Activated CD8-positive, alpha-beta memory T cell treated with anti-CD3 and anti-CD28 coated beads for 24 hours (primary cell): ENCODE data around the gene BUB1B.

Experiments used
- DNase-seq: peaks from one replicate; pipeline ENCODE4 v3.0.0-alpha.2; 2020

Gene BUB1B

GRCh38 chr15:40183636-40184463 is 23.0 kb downstream of the BUB1B start:
- no peak for DNase-seq

- no peak for DNase-seq
These were observed 29.7 kb downstream of the BUB1B start for GRCh38 chr15:40190591-40190990.

DNA sequence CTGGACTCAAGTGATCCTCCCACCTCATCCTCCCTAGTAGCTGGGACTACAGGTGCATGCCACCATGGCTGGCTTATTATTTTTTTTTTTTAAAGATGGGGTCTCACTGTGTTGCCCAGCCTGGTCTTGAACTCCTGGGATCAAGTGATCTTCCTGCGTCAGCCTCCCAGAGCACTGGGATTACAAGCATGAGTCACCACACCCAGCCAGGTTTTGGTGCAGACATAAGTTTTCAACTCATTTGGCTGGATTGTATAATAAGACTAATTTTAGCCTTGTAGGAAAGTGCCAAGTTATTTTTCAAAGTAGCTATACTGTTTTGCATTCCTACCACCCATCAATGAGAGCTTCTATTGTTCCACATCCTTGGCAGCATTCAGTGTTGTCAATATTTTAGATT is 32.1 kb downstream of the BUB1B start:
- DNase-seq, result no peak

- DNase-seq, result no peak
These were observed 36.6 kb downstream of the BUB1B start for GRCh38 chr15:40197434-40197833.

- no peak for DNase-seq
These were observed 37.7 kb downstream of the BUB1B start for GRCh38 chr15:40198355-40199085.

GRCh38 chr15:40204100-40204499 is 43.2 kb downstream of the BUB1B start:
- DNase-seq, result no peak

GRCh38 chr15:40217166-40217824 is 56.4 kb downstream of the BUB1B start:
- DNase-seq, result no peak

GRCh38 chr15:40219801-40220200 is 58.9 kb downstream of the BUB1B start:
- no peak for DNase-seq

DNA sequence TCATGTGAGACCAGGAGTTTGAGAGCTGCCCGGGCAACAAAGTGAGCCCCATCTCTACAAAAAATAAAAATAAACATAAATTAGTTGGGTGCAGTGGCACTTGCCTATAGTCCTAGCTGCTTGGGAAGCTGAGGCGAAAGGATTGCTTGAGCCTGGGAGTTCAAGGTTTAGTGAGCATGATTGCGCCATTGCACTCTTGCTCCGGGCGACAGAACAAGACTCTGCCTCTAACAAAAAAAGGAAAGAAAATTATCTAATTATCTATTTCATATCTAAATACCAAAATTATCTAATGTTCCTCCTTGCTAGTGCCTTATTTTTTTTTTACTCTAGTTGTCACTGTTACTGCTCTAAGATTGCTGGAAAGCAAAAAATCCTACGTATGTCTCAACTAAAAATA is 61.3 kb downstream of the BUB1B start:
- DNase-seq, result no peak

DNA sequence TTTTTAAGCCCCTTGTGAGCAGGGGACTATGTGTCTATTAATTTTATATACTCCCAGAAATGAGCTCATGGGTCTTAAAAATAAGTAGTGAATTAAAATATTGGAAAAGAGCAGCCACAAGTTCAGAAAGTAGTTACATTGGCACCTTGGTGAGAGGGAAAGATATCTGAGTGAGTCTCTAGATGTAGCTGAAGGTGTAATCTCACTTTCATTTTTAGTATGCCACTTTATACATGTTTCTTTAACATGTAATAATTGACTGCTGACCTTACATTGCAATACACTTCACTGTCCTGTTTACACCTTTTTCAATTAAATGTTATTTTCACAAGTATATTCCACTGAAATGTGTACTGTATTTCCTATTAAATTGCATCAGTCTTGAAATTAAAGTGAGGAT is 65.9 kb downstream of the BUB1B start:
- no peak for DNase-seq

DNA sequence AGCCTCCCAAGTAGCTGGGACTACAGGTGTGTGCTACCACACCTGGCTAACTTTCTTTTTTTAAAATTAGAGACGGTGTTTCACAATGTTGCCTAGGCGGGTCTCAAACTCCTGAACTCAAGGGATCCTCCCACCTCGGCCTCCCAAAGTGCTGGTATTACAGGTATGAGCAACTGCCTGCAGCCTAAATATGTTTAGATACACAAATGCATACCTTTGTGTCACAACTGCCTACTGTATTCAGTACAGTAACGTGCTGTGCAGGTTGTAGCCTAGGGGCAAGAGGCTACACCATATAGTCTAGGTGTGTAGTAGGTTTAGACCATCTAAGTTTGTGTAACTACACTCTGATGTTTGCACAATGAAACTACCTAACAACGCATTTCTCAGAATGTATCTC is 68.4 kb downstream of the BUB1B start:
- no peak for DNase-seq

- DNase-seq, result no peak
These were observed 69.1 kb downstream of the BUB1B start for GRCh38 chr15:40229956-40230355.

DNA sequence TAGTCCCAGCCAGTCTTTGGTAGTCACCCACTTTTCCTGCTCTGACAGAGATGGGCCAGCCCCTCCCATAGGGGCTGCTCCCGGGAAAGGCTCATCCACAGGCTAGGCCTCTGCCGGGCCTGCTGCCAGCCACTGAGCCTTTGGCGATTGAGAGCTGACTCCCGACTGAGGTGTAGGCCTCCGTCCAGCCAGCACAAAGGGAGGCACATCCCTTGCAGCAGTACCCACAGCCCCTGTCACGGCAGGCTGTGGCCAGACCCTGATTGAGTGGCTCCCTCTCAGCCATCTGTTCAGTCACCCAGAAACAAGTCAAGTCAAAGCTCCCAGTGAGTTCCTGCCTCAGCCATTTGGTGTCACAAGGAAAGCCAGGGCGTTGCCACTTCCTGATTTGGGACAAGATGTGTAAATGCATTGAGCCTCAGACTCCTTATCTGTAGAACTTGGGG is 71.8 kb downstream of the BUB1B start:
- DNase-seq, result no peak

DNA sequence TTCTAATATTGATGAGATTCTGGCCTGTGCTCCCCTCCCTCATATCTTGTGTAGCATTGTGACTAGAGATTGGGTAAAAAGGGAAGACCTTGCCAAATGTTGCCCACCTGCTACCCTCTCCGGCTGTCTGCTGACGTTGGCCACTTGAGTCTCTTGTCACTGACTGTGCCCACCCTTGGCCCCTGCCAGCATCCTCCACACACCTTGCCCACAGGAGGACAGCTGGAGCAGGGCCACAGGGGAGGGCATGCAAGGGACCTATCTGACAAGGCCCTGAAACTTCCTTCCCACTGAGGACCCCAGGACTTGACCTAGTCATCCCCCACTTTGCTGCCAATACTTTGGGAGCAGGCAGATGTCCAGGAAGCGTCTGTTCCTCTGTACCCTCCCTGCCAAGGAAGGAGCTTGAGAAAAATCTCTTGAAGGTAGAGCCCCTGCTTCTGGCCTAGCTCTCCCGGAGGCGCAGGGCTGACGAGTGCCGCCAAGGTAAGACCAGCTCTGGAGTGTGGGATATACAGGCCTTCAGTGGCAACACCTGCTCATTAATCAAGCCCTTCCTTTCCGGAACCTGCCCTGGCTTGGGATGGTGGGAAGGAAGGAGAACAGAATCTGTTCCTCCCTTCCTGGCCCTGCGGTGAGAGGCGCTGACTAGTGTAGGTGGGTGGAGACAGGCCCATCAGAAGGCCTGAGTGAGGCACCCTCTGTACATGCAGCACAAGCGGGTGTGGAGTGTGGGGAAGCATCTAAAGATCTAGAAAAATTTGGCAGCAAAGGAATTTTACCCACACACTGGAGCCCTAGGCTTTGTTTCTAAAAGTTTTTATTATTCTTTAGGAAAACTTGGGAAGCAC is 73.1 kb downstream of the BUB1B start:
- no peak for DNase-seq

DNA sequence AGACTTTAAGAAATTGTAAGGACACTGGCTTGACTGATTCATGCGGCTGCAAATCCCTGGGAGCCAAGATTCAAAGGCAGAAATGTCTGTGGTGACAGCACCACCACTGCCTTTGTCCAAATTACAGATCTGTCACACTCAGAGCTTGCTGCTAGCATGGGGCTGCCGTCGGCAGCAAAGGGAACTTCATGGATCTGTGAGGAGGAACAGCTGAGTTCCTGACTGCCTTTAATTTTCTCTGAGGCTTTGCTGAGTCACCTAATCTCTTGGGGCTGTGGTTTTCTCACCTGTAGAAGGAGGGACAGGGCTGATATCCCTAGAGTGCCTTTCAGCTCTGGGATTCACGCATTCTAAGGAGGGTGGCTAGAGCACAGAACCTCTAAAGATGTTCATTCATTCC is 73.9 kb downstream of the BUB1B start:
- DNase-seq, result no peak

DNA sequence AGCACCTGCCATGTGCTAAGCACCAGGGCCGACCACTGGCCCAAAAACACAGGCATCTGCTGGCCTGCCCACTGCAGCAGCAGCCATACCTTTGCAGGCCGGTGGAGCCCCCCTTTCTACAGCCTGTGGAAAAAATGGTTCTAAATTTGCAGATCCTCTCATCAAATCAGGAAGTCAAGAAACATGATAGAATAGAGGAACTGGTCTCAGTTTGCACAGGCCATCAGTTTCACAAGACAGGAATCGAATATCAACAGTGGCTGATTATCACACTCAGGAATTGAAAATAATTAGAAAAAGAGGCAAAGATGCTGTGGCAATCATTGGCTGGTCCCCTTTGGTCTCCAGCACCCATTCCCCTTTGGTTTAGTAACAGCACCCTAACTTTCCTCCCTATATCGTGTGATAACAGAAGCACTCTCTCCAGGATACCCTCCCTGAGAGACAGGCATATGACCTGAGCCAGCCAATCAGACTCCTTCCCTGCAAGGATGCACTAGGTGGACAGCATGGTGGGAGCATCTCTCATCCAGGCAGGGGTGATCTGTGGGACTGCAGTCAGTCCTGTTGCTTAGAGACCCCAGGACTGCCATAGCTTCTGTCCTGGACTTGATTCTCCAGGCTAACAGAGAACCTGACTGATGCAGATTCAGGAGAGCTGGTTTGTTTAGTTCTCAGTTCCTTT is 74.5 kb downstream of the BUB1B start:
- DNase-seq, result no peak

DNA sequence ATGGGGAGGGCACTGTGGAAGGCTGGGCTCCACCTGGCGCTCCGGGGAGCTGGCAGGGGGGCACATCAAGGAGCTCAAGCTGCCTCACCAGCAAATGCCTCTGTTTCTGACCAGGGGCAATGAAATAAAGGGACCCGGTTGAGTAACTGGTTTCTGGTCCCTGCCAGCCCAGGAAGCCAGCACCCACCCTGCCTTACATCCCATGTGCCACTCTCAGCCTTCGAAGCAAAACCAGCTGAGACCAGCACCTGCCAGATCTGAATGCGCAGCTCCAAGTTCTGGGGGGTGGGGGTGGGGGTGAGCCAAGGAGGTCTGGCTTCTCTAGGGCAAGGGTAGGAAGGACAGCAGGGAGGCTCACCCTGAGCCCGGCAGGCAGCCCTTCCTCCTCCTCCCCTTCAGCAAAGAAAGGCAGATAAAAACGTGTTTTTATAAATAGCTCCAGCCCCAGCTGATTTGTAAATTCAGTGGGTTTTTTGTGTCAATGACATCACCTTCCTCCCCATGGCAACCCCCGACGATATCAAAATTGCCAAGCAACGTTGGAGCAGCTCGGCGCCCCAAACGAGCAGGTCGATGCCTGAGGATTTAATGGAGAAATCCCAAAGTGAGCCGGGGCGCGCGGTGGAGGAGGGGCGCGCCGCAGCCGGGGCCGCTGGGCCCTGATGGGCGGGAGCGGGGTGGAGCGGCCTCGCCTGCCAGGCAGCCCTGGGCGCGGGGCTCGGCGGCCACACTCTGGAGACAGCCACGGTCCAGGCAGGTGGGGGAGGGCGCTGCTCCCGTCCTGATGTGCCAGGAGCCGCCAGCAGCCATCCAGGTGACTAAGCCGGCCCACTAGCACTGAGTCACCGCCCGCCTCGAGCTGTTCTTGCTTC is 77.9 kb downstream of the BUB1B start, which contains the start of gene PAK6:
Gene PAK6, plus strand, starts transcription at position 532 of the 872 bp plus-strand sequence. CDS start 25,723 bp downstream, outside the sequence.
- DNase-seq, result peak; percentile 61

DNA sequence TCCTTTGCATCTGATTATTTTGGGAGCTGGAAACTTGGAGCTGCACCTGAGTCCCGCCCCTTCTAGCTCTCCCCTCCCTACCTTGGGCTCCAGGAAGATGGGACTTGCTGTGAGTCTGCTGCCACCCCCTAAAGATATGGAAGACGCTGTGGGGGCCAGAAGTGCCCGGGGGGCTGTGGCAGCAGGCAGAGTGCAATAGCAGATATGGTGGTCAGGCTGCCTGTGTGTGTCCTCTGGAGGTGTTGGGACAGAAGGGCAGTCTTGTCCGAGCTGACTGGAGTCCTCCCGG is 78.5 kb downstream of the BUB1B start:
- DNase-seq, result no peak

DNA sequence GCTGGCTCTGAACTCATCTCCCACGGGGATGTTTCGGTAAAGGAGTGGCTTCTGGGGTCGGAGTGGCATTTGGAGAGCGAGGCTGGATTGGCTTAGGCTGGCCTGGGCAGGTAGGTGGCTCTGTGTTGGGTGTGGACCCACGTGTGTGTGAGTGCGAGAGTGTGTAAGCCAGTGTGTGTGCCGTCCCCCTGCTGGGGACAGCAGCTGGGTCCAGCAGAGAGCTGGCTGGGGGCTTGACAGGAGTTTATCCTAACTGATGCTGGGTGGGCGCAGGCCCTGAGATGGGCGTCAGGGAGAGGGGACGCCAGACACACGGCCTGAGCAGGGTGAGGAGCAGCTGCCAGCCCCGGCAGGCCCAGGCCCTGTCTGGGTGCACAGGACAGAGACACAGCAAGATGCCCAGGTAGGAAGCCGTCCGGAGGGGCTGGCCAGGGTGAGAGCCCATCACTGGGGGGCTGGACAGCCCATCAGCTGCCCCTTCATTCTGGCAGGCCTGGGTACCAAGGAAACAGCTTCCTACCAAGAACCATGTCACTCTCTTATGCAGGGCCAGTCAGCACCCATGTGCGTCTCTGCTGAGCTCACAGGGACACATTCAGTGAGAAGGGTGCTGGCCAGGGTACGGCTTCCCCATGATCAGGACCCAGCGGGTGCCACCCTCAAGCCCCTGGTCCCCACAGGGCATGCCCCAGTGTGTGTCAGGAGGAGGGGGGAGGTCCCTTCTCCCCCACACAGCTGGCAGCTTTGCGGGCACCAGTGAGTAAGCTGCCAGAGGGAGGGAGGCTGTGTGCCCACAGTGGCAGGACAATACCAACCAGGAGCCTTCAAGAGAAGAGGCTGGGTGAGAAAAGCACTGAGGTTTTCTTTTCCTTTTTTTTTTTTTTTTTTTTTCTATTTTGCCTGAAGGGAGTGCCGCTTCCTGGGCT is 79.1 kb downstream of the BUB1B start:
- DNase-seq, result peak; percentile 47

DNA sequence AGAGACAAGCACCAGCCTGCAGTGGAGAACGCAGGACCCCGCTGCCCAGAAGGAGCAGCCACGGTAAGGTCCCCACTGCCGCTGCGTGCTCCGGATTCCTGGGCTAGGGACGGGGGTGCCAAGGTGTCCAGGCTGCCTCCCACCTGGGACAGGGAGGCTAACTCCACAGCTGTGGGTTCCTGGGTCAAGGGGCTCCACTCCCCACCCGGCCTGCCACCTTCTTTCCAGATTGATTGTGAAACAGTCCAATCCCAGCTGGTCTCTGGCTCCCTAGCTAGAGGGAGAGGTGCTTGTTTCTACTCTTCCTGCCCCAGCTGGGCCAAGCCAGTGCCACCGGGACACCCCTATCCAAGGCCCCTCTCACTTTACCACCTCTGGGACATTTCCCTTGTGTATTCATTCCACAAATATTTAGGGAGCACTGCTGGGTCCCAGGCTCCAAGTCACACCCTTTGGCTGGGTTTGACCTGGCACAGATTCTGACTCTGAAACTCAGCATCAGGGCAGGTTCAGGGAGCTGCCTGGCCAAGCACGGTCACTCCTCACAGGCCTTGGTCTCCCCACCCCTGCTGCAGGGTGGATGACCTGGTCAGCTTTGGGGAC is 79.9 kb downstream of the BUB1B start:
- DNase-seq, result no peak
